KMS-11 (cell line): ENCODE data around the gene TMEM17.

Source experiments
- H2AFZ ChIP-seq: fragments of 200-600 bp; sonication (generic); 2 replicates; pipeline ENCODE4 v1.6.1; 2016; ENCODE audit warnings: antibody characterized with exemption, mixed run types, low read depth
- H3K27ac ChIP-seq: fragments of 200-600 bp; sonication (generic); 2 replicates; pipeline ENCODE4 v1.6.1; 2016; ENCODE audit warnings: mild to moderate bottlenecking, mixed run types
- H3K27me3 ChIP-seq: fragments of 200-600 bp; sonication (generic); 2 replicates; pipeline ENCODE4 v1.6.1; 2017; ENCODE audit warnings: mild to moderate bottlenecking, low read depth, mixed run types, moderate library complexity; ENCODE audit not compliant: insufficient read depth
- H3K36me3 ChIP-seq: fragments of 200-600 bp; sonication (generic); 2 replicates; pipeline ENCODE4 v1.6.1; 2017; ENCODE audit warnings: mild to moderate bottlenecking, mixed run types; ENCODE audit not compliant: insufficient read depth
- H3K4me1 ChIP-seq: fragments of 200-600 bp; sonication (generic); 2 replicates; pipeline ENCODE4 v1.6.1; 2016; ENCODE audit warnings: mild to moderate bottlenecking, low read depth, mixed run types; ENCODE audit not compliant: poor library complexity, severe bottlenecking
- H3K4me2 ChIP-seq: fragments of 200-600 bp; sonication (generic); 2 replicates; pipeline ENCODE4 v1.7.0; 2016; ENCODE audit warnings: mild to moderate bottlenecking, mixed run types
- H3K4me3 ChIP-seq: fragments of 200-600 bp; sonication (generic); IDR thresholded peaks from 2 replicates; pipeline ENCODE4 v1.6.1; 2017; ENCODE audit warnings: low read depth, low read length, mixed read lengths; ENCODE audit not compliant: insufficient read depth
- H3K79me2 ChIP-seq: fragments of 200-600 bp; sonication (generic); 2 replicates; pipeline ENCODE4 v1.6.1; 2016; ENCODE audit warnings: low read depth, mixed run types; ENCODE audit not compliant: insufficient read depth
- H3K9ac ChIP-seq: fragments of 200-600 bp; sonication (generic); 2 replicates; pipeline ENCODE4 v1.6.1; 2016; ENCODE audit warnings: mild to moderate bottlenecking, mixed run types
- H4K20me1 ChIP-seq: fragments of 200-600 bp; sonication (generic); 2 replicates; pipeline ENCODE4 v1.6.1; 2016; ENCODE audit warnings: mild to moderate bottlenecking, mixed run types; ENCODE audit not compliant: insufficient read depth
- CTCF ChIP-seq: fragments of 200-600 bp; sonication (generic); conservative IDR thresholded peaks from 2 replicates; pipeline ENCODE4 v1.6.1; 2017; ENCODE audit warnings: low read depth, mild to moderate bottlenecking, antibody characterized with exemption, low read length, moderate library complexity, mixed read lengths

TMEM17 gene

GRCh38 chr2:62504657-62505056 is 1.3 kb downstream of the TMEM17 start:
- H3K27me3 ChIP-seq: no peaks in the 10 kb centered on the region
- H4K20me1 ChIP-seq: no peaks in the 10 kb centered on the region
- no peaks in the 10 kb centered on the region for H3K4me1 ChIP-seq
- H2AFZ ChIP-seq: no peak overlapping the region; the same call in 1 of the 2 replicates
- H3K4me3 ChIP-seq: no peak overlapping the region
- no peak overlapping the region for H3K9ac ChIP-seq
- H3K27ac ChIP-seq: no peak overlapping the region
- no peak for TF ChIP-seq CTCF
- H3K4me2 ChIP-seq: no peak overlapping the region
- H3K36me3 ChIP-seq: no peaks in the 10 kb centered on the region
- H3K79me2 ChIP-seq: no peaks in the 10 kb centered on the region

- Histone ChIP-seq H3K4me3 (no peak overlapping the region), H3K27me3 (no peaks in the 10 kb centered on the region), H2AFZ (no peak overlapping the region), H3K36me3 (no peaks in the 10 kb centered on the region), H3K27ac (no peak overlapping the region), H3K4me1 (no peaks in the 10 kb centered on the region), H4K20me1 (no peaks in the 10 kb centered on the region), H3K4me2 (no peak overlapping the region), H3K9ac (no peak overlapping the region), H3K79me2 (no peaks in the 10 kb centered on the region)
- no peak for TF ChIP-seq CTCF
Observed at GRCh38 chr2:62501794-62502500, 4.0 kb downstream of the TMEM17 start.

- no peak for TF ChIP-seq CTCF
- Histone ChIP-seq H3K4me2 (no peak overlapping the region), H3K4me1 (no peaks in the 10 kb centered on the region), H2AFZ (no peak overlapping the region), H3K27me3 (no peaks in the 10 kb centered on the region), H3K79me2 (no peaks in the 10 kb centered on the region), H3K27ac (no peak overlapping the region), H3K4me3 (no peak overlapping the region), H3K36me3 (no peaks in the 10 kb centered on the region), H4K20me1 (no peaks in the 10 kb centered on the region), H3K9ac (no peak overlapping the region)
Observed at GRCh38 chr2:62501069-62501468, 4.9 kb downstream of the TMEM17 start.

GRCh38 chr2:62499430-62500060 is 6.5 kb downstream of the TMEM17 start:
- Histone ChIP-seq H4K20me1 (no peaks in the 10 kb centered on the region), H3K27me3 (no peaks in the 10 kb centered on the region), H3K4me3 (no peak overlapping the region), H3K79me2 (no peaks in the 10 kb centered on the region), H3K4me1 (no peaks in the 10 kb centered on the region), H3K27ac (no peak overlapping the region), H3K4me2 (no peak overlapping the region), H2AFZ (no peak overlapping the region), H3K36me3 (no peaks in the 10 kb centered on the region), H3K9ac (no peak overlapping the region)
- no peak for TF ChIP-seq CTCF
